Neural progenitor cell (in vitro differentiated cells): ENCODE results near the gene POU6F2. TPM values are rescaled to one million over a fixed set of nuclear protein-coding genes. Genes with fewer than 3 reads are reported as not detected.

Source experiments
- DNase-seq: peaks from one replicate; pipeline ENCODE4 v3.0.0-alpha.2; 2016; ENCODE audit warnings: low spot score
- H2AFZ ChIP-seq: fragments of 200-600 bp; sonication (generic); replicated peaks from 2 replicates; pipeline ENCODE4 v1.6.1; 2016; ENCODE audit warnings: antibody characterized with exemption
- H3F3A ChIP-seq: fragments of 200-600 bp; sonication (generic); 2 replicates; pipeline ENCODE4 v1.6.1; 2016; ENCODE audit warnings: antibody characterized with exemption, low read depth
- H3K27ac ChIP-seq: fragments of 200-600 bp; sonication (generic); 2 replicates; pipeline ENCODE4 v1.5.1; 2016; ENCODE audit warnings: mild to moderate bottlenecking
- H3K27me3 ChIP-seq: fragments of 200-600 bp; sonication (generic); 2 replicates; pipeline ENCODE4 v1.6.1; 2016; ENCODE audit warnings: mild to moderate bottlenecking, moderate library complexity
- H3K36me3 ChIP-seq: fragments of 200-600 bp; sonication (generic); 2 replicates; pipeline ENCODE4 v1.5.1; 2016
- H3K4me1 ChIP-seq: fragments of 200-600 bp; sonication (generic); 2 replicates; pipeline ENCODE4 v1.6.1; 2016; ENCODE audit warnings: mixed run types
- H3K4me2 ChIP-seq: fragments of 200-600 bp; sonication (generic); 2 replicates; pipeline ENCODE4 v1.6.1; 2016
- H3K4me3 ChIP-seq: fragments of 200-600 bp; sonication (generic); 2 replicates; pipeline ENCODE4 v1.5.1; 2016
- H3K79me2 ChIP-seq: fragments of 200-600 bp; sonication (generic); 2 replicates; pipeline ENCODE4 v1.6.1; 2016; ENCODE audit warnings: low read depth
- H3K9ac ChIP-seq: fragments of 200-600 bp; sonication (generic); 2 replicates; pipeline ENCODE4 v1.6.1; 2016
- H3K9me3 ChIP-seq: fragments of 200-600 bp; sonication (generic); 2 replicates; pipeline ENCODE4 v1.5.1; 2016; ENCODE audit warnings: low read depth
- H4K20me1 ChIP-seq: fragments of 200-600 bp; sonication (generic); 2 replicates; pipeline ENCODE4 v1.6.1; 2016; ENCODE audit warnings: low read depth
- H3K27ac Mint-ChIP-seq: 3 replicates; pipeline ENCODE4 v1.8.0; 2021; ENCODE audit warnings: mixed read lengths
- H3K27me3 Mint-ChIP-seq: 2 replicates; pipeline ENCODE4 v1.8.0; 2022; ENCODE audit warnings: low read depth, mild to moderate bottlenecking, inconsistent platforms, moderate library complexity, mixed read lengths; ENCODE audit not compliant: insufficient read depth
- H3K36me3 Mint-ChIP-seq: 3 replicates; pipeline ENCODE4 v1.8.0; 2021; ENCODE audit warnings: mixed read lengths
- H3K4me1 Mint-ChIP-seq: 3 replicates; pipeline ENCODE4 v1.8.0; 2021; ENCODE audit warnings: mixed read lengths
- H3K4me3 Mint-ChIP-seq: 3 replicates; pipeline ENCODE4 v1.8.0; 2021; ENCODE audit warnings: mild to moderate bottlenecking, moderate library complexity, mixed read lengths
- H3K9me3 Mint-ChIP-seq: 3 replicates; pipeline ENCODE4 v1.8.0; 2020; ENCODE audit warnings: mixed read lengths
- EZH2 ChIP-seq: fragments of 200-600 bp; sonication (generic); IDR thresholded peaks from 2 replicates; pipeline ENCODE4 v1.6.1; 2017; ENCODE audit warnings: antibody characterized with exemption, mild to moderate bottlenecking, moderate library complexity
- EZH2phosphoT487 ChIP-seq: fragments of 200-600 bp; sonication (generic); IDR thresholded peaks from 2 replicates; pipeline ENCODE4 v1.6.1; 2017; ENCODE audit warnings: antibody characterized with exemption
- total RNA-seq: library from RNA; depleted of rRNA; stranded (reverse); fragments of >200 nt; gene quantifications from 2 replicates; pipeline ENCODE4 v1.2.3, GENCODE V29; 2015; ENCODE audit warnings: low replicate concordance
- TF ChIP-seq, protein P1 (sequence below): fragments of 200-600 bp; sonication (generic); IDR thresholded peaks from 2 replicates; pipeline ENCODE4 v1.5.1; 2017; ENCODE audit warnings: antibody characterized with exemption, mild to moderate bottlenecking

POU6F2 gene
- total RNA-seq, 1 donor from 2014 or later: 3.4 TPM

- H3K27ac ChIP-seq: no peak overlapping the region
- no peak overlapping the region for H3K4me2 ChIP-seq
- Mint-ChIP-seq H3K27ac (no peak overlapping the region), H3K36me3 (peaks cover 1% of the 10 kb centered on the region), H3K27me3 (peaks cover 4% of the 10 kb centered on the region), H3K4me3 (no peak overlapping the region), H3K9me3 (peaks cover 11% of the 10 kb centered on the region), H3K4me1 (no peaks in the 10 kb centered on the region)
- no peak overlapping the region for H2AFZ ChIP-seq
- H3F3A ChIP-seq: no peaks in the 10 kb centered on the region
- peaks cover 3% of the 10 kb centered on the region for H3K9me3 ChIP-seq
- no peaks in the 10 kb centered on the region for H3K36me3 ChIP-seq
- H3K9ac ChIP-seq: no peak overlapping the region
- H4K20me1 ChIP-seq: no peaks in the 10 kb centered on the region
- TF ChIP-seq EZH2phosphoT487 (no peak), EZH2 (no peak)
- TF ChIP-seq, protein P1, sequence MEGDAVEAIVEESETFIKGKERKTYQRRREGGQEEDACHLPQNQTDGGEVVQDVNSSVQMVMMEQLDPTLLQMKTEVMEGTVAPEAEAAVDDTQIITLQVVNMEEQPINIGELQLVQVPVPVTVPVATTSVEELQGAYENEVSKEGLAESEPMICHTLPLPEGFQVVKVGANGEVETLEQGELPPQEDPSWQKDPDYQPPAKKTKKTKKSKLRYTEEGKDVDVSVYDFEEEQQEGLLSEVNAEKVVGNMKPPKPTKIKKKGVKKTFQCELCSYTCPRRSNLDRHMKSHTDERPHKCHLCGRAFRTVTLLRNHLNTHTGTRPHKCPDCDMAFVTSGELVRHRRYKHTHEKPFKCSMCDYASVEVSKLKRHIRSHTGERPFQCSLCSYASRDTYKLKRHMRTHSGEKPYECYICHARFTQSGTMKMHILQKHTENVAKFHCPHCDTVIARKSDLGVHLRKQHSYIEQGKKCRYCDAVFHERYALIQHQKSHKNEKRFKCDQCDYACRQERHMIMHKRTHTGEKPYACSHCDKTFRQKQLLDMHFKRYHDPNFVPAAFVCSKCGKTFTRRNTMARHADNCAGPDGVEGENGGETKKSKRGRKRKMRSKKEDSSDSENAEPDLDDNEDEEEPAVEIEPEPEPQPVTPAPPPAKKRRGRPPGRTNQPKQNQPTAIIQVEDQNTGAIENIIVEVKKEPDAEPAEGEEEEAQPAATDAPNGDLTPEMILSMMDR: no peak
- no peaks in the 10 kb centered on the region for H3K79me2 ChIP-seq
- DNase-seq: no peak
- H3K27me3 ChIP-seq: no peaks in the 10 kb centered on the region
- peaks cover 14% of the 10 kb centered on the region for H3K4me1 ChIP-seq
- no peak overlapping the region for H3K4me3 ChIP-seq
Measured at GRCh38 chr7:39295796-39296195, 318.1 kb downstream of the POU6F2 start.

GRCh38 chr7:39299695-39300094 lies 322.0 kb downstream of the POU6F2 start:
- Mint-ChIP-seq H3K27me3 (peaks cover 4% of the 10 kb centered on the region), H3K4me3 (no peak overlapping the region), H3K36me3 (no peaks in the 10 kb centered on the region), H3K9me3 (peaks cover 11% of the 10 kb centered on the region), H3K27ac (no peak overlapping the region), H3K4me1 (no peaks in the 10 kb centered on the region)
- Histone ChIP-seq H3K79me2 (no peaks in the 10 kb centered on the region), H3K36me3 (no peaks in the 10 kb centered on the region), H3K9me3 (peaks cover 3% of the 10 kb centered on the region), H3K4me3 (no peak overlapping the region), H2AFZ (no peak overlapping the region), H3K4me2 (no peak overlapping the region), H3K9ac (no peak overlapping the region), H4K20me1 (no peaks in the 10 kb centered on the region), H3K4me1 (no peaks in the 10 kb centered on the region), H3K27me3 (no peaks in the 10 kb centered on the region), H3F3A (no peaks in the 10 kb centered on the region), H3K27ac (no peak overlapping the region)
- no peak for TF ChIP-seq EZH2
- TF ChIP-seq, protein P1: no peak
- no peak for TF ChIP-seq EZH2phosphoT487
- DNase-seq: no peak

DNA sequence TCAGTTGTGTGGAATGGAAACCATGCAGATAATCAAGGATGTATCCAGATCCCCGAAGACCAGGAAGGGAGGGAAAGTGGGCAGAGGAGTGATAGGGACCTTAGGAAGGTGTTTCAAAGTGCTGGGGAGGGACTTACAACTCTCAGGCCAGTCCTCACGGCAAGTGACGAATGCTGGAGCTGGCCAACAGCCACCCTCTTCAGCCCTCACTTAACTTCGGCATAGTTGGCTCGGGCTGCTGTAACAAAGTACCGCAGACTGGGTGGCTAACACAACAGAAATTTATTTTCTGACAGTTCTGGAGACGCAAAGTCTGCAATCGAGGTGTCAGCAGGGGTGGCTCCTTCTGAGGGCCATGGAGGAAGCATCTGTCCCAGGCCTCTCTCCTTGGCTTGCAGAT lies 322.6 kb downstream of the POU6F2 start:
- TF ChIP-seq EZH2 (no peak), EZH2phosphoT487 (no peak)
- TF ChIP-seq, protein P1: no peak
- Histone ChIP-seq H4K20me1 (no peaks in the 10 kb centered on the region), H2AFZ (no peak overlapping the region), H3K4me2 (no peak overlapping the region), H3K4me3 (no peak overlapping the region), H3K9ac (no peak overlapping the region), H3K4me1 (no peaks in the 10 kb centered on the region), H3K27ac (no peak overlapping the region), H3K9me3 (peaks cover 3% of the 10 kb centered on the region), H3F3A (no peaks in the 10 kb centered on the region), H3K36me3 (no peaks in the 10 kb centered on the region), H3K27me3 (no peaks in the 10 kb centered on the region), H3K79me2 (no peaks in the 10 kb centered on the region)
- H3K27ac Mint-ChIP-seq: no peak overlapping the region
- H3K4me1 Mint-ChIP-seq: no peaks in the 10 kb centered on the region
- no peaks in the 10 kb centered on the region for H3K36me3 Mint-ChIP-seq
- DNase-seq: no peak
- peaks cover 4% of the 10 kb centered on the region for H3K27me3 Mint-ChIP-seq
- peaks cover 11% of the 10 kb centered on the region for H3K9me3 Mint-ChIP-seq
- no peak overlapping the region for H3K4me3 Mint-ChIP-seq
